Amniotic stem cell (primary cell): Measurements from ENCODE around the gene POLA1.

Source experiments
- DNase-seq: peaks from one replicate; lab custom pipeline; 2025; lab: John Stamatoyannopoulos, UW

The POLA1 gene

GRCh38 chrX:25028726-25029125, 335.0 kb downstream of the POLA1 start:
- DNase-seq, result no peak

GRCh38 chrX:25029288-25029825, 335.6 kb downstream of the POLA1 start:
- DNase-seq, result no peak

GRCh38 chrX:25034889-25035288, 341.2 kb downstream of the POLA1 start:
- DNase-seq, result no peak

- DNase-seq, result no peak
These were observed 345.3 kb downstream of the POLA1 start for GRCh38 chrX:25039036-25039435.

- DNase-seq, result no peak
These were observed 349.5 kb downstream of the POLA1 start for GRCh38 chrX:25043192-25043591.
